HepG2 (cell line): ENCODE results near the gene SERINC4. TPM values are rescaled to one million over a fixed set of nuclear protein-coding genes. Genes with fewer than 3 reads are reported as not detected.

Source experiments
- KAT2B ChIP-seq: fragments of 150-350 bp; IDR thresholded peaks from 2 replicates; pipeline ENCODE4 v1.6.1; 2014; ENCODE audit warnings: low read depth, low read length, borderline replicate concordance
- KDM3A ChIP-seq: IDR thresholded peaks from 2 replicates; pipeline ENCODE4 v1.6.1; 2018; ENCODE audit warnings: low read depth, missing compliant biosample characterization
- MIER2 ChIP-seq: IDR thresholded peaks from 2 replicates; pipeline ENCODE4 v1.6.1; 2016; ENCODE audit warnings: missing biosample characterization, missing genetic modification reagents
- MZF1 ChIP-seq: sonication (generic); formaldehyde crosslinking; IDR thresholded peaks from 2 replicates; pipeline ENCODE4 v1.8.1; 2023; ENCODE audit warnings: mild to moderate bottlenecking, missing genetic modification reagents, borderline replicate concordance
- NONO ChIP-seq, 2 experiments: fragments of 450-650 bp in 1 of 2; sonication (generic) in 1 of 2; formaldehyde crosslinking in 1 of 2; IDR thresholded peaks in 1 of 2; conservative IDR thresholded peaks in 1 of 2; 2 replicates each; pipeline versions ENCODE4 v1.6.1 to v1.8.0; 2017 to 2022; ENCODE audit warnings: mild to moderate bottlenecking in 1 of 2, missing genetic modification reagents in 1 of 2, moderate library complexity in 1 of 2
- RARG ChIP-seq: sonication (generic); formaldehyde crosslinking; IDR thresholded peaks from 2 replicates; pipeline ENCODE4 v1.4.0; 2020; ENCODE audit warnings: low read depth, mild to moderate bottlenecking, missing genetic modification reagents
- RNF219 ChIP-seq: sonication (generic); formaldehyde crosslinking; IDR thresholded peaks from 2 replicates; pipeline ENCODE4 v1.5.0; 2020; ENCODE audit warnings: mild to moderate bottlenecking, missing genetic modification reagents
- SALL1 ChIP-seq: sonication (generic); formaldehyde crosslinking; IDR thresholded peaks from 2 replicates; pipeline ENCODE4 v1.8.0; 2022; ENCODE audit warnings: mild to moderate bottlenecking, missing genetic modification reagents
- TAF1 ChIP-seq: sonication (generic); formaldehyde crosslinking; IDR thresholded peaks from 2 replicates; pipeline ENCODE4 v1.4.0; 2020; ENCODE audit warnings: missing genetic modification reagents
- TARDBP ChIP-seq: sonication (generic); formaldehyde crosslinking; IDR thresholded peaks from 2 replicates; pipeline ENCODE4 v1.8.0; 2022; ENCODE audit warnings: mild to moderate bottlenecking, missing genetic modification reagents
- ZBED4 ChIP-seq: sonication (generic); formaldehyde crosslinking; IDR thresholded peaks from 2 replicates; pipeline ENCODE4 v1.4.0; 2020; ENCODE audit warnings: missing genetic modification reagents, borderline replicate concordance
- ZC3H13 ChIP-seq: sonication (generic); formaldehyde crosslinking; IDR thresholded peaks from 2 replicates; pipeline ENCODE4 v1.8.1; 2023; ENCODE audit warnings: mild to moderate bottlenecking, missing genetic modification reagents, moderate library complexity
- ZNF101 ChIP-seq: sonication (generic); formaldehyde crosslinking; IDR thresholded peaks from 2 replicates; pipeline ENCODE4 v1.4.0; 2020; ENCODE audit warnings: mild to moderate bottlenecking, low read depth, missing genetic modification reagents, borderline replicate concordance
- ZNF335 ChIP-seq: sonication (generic); formaldehyde crosslinking; IDR thresholded peaks from 2 replicates; pipeline ENCODE4 v1.4.0; 2020; ENCODE audit warnings: missing genetic modification reagents
- ZNF503 ChIP-seq: sonication (generic); formaldehyde crosslinking; IDR thresholded peaks from 2 replicates; pipeline ENCODE4 v1.4.0; 2020; ENCODE audit warnings: missing genetic modification reagents
- ZNF546 ChIP-seq: sonication (generic); formaldehyde crosslinking; conservative IDR thresholded peaks from 2 replicates; pipeline ENCODE4 v1.8.1; 2023; ENCODE audit warnings: mild to moderate bottlenecking, missing genetic modification reagents
- ZNF557 ChIP-seq: sonication (generic); formaldehyde crosslinking; IDR thresholded peaks from 2 replicates; pipeline ENCODE4 v1.4.0; 2020; ENCODE audit warnings: missing genetic modification reagents
- ZNF691 ChIP-seq: sonication (generic); formaldehyde crosslinking; IDR thresholded peaks from 2 replicates; pipeline ENCODE4 v1.4.0; 2020; ENCODE audit warnings: missing genetic modification reagents, low read depth, mild to moderate bottlenecking, borderline replicate concordance
- polyA plus RNA-seq, 8 experiments: library from polyadenylated mRNA; depleted of rRNA in 3 of 8; stranded (reverse) in 7 of 8; unstranded in 1 of 8; fragments of >200 nt; fragmentation: Illumina TruSeq in 4 of 8; extraction: Trizol in 4 of 8; gene quantifications; 2 replicates each; pipeline versions ENCODE4 v1.2.1 to v1.2.3, GENCODE V29; 2011 to 2016; ENCODE audit warnings: low read depth in 4 of 8, missing spikeins in 1 of 8, mixed read lengths in 1 of 8; ENCODE audit not compliant: insufficient read depth in 1 of 8
- total RNA-seq, 5 experiments: library from RNA; depleted of rRNA; stranded (reverse); fragments of >200 nt; fragmentation: Illumina TruSeq; extraction: Trizol; gene quantifications; 2 replicates each; pipeline ENCODE4 v1.2.3, GENCODE V29; 2016; ENCODE audit warnings: low read depth in 1 of 5

The SERINC4 gene
- total and polyA plus RNA-seq, 2 of the 13 experiments (the other 11 are each of a cell fraction or from before 2014, with no cell fraction given), result not detected

GRCh38 chr15:43791993-43792760 lies 7.8 kb downstream of the SERINC4 start, which contains the start of gene SERF2 (continued):
- TF ChIP-seq ZNF691 (CRISPR knock-in tag) (peak; percentile 47; the same call in 1 of the 2 replicates), ZNF101 (CRISPR knock-in tag) (no peak), MZF1 (CRISPR knock-in tag) (no peak), ZNF546 (CRISPR knock-in tag) (no peak), RNF219 (CRISPR knock-in tag) (no peak), TAF1 (CRISPR knock-in tag) (peak; percentile 94), KDM3A (CRISPR knock-in tag) (0 out of 2 replicates have a peak, but pooled peaks have one; percentile 39), ZNF503 (CRISPR knock-in tag) (peak; percentile 38; the same call in 1 of the 2 replicates), TARDBP (peak; percentile 37; the same call in 1 of the 2 replicates), ZC3H13 (0 out of 2 replicates have a peak, but pooled peaks have one; percentile 1), NONO (IDR thresholded peaks at IDR 0.05) (no peak), NONO (CRISPR knock-in tag; conservative IDR thresholded peaks at IDR 0.05) (peak; percentile 40; the same call in 1 of the 2 replicates), ZBED4 (no peak; the same call in 1 of the 2 replicates), ZNF335 (CRISPR knock-in tag) (no peak), RARG (CRISPR knock-in tag) (no peak), MIER2 (CRISPR knock-in tag) (no peak), KAT2B (no peak), ZNF557 (0 out of 2 replicates have a peak, but pooled peaks have one; percentile 2), SALL1 (CRISPR knock-in tag) (peak; percentile 64)
